Motor neuron (in vitro differentiated cells): ENCODE measurements around the gene GABRB2. TPM values are rescaled to one million over a fixed set of nuclear protein-coding genes. Genes with fewer than 3 reads are reported as not detected.

Experiments used
- ATAC-seq, 8 experiments: fragments of 200-7000 bp; cut with Tn5 transposase; replicated peaks in 6 of 8; 2 replicates each; pipeline ENCODE4 v1.8.0; 2021; ENCODE audit warnings: mild to moderate bottlenecking in 8 of 8, moderate library complexity in 8 of 8
- H3K27ac ChIP-seq, 2 donors: fragments of 250-450 bp; sonication (Bioruptor Pico); 2 replicates each; pipeline ENCODE4 v1.9.0; 2021; ENCODE audit warnings: antibody characterized with exemption in 2 of 2, mild to moderate bottlenecking in 2 of 2, moderate library complexity in 1 of 2
- H3K4me1 ChIP-seq, 2 donors: fragments of 250-450 bp; sonication (Bioruptor Pico); replicated peaks in 1 of 2; 2 replicates each; pipeline ENCODE4 v1.6.1; 2021; ENCODE audit warnings: antibody characterized with exemption in 2 of 2, mild to moderate bottlenecking in 2 of 2, moderate library complexity in 1 of 2
- H3K4me3 ChIP-seq, 5 donors: fragments of 250-450 bp; sonication (Bioruptor Pico); 2 replicates each; pipeline ENCODE4 v1.9.0; 2021; ENCODE audit warnings: antibody characterized with exemption in 5 of 5, mild to moderate bottlenecking in 5 of 5, moderate library complexity in 4 of 5
- WGBS, 10 experiments: fragments of 450-650 bp; shearing (Covaris generic); methylation state at CpG; one replicate each; pipeline ENCODE4 v1.0.0; 2022; 5-methylcytosine and 5-hydroxymethylcytosine counted together
- in situ Hi-C, 9 experiments: fragments of 400-800 bp; cut with MboI; loops; one replicate each; pipeline ENCODE4 v1.15.0; 2021; ENCODE audit warnings: low sequenced_read_pairs in 9 of 9, low pct_unique_long_range_greater_than_20kb in 2 of 9; ENCODE audit not compliant: unreplicated experiment in 9 of 9
- total RNA-seq, 8 experiments: library from RNA; unstranded; fragments of 300-600 nt; gene quantifications; 2 replicates each; pipeline versions ENCODE4 v1.2.3 to v1.2.4, GENCODE V29; 2022

The GABRB2 gene
- total RNA-seq, 8 experiments from 2014 or later = 0.97 to 17.4 (median 7.8) TPM

GRCh38 chr5:161403996-161404395 is 142.5 kb downstream of the GABRB2 start:
- Histone ChIP-seq H3K4me1 (no peaks in the 10 kb centered on the region), H3K27ac (no peak overlapping the region), H3K4me3 (no peak overlapping the region)
- no peak for ATAC-seq
- WGBS, 10 experiments = 0 to 100% (median 87%) methylated on average over 1 of the region's 1 CpG; no CpG with 5 or more reads in 2 of the 10 experiments
- in situ Hi-C loops = no loop called here

- no peak for ATAC-seq
- Histone ChIP-seq H3K4me3 (no peak overlapping the region), H3K4me1 (no peaks in the 10 kb centered on the region), H3K27ac (no peak overlapping the region)
- in situ Hi-C loops = no loop called here
- WGBS, 10 experiments = 40 to 100% (median 100%) methylated on average over 1 to 2 of the region's 2 CpGs; no CpG with 5 or more reads in 3 of the 10 experiments
Measured at GRCh38 chr5:161403121-161403520, 143.4 kb downstream of the GABRB2 start.

GRCh38 chr5:161400583-161400982 is 145.9 kb downstream of the GABRB2 start:
- no peaks in the 10 kb centered on the region for H3K4me1 ChIP-seq
- 0 to 100% (median 73%) methylated on average over 1 to 4 of the region's 4 CpGs; no CpG with 5 or more reads in 2 of the 10 experiments for WGBS, 10 experiments
- H3K4me3 ChIP-seq = no peak overlapping the region
- in situ Hi-C loops = no loop called here
- ATAC-seq = no peak
- no peak overlapping the region for H3K27ac ChIP-seq

- Histone ChIP-seq H3K4me3 (no peak overlapping the region), H3K27ac (no peak overlapping the region), H3K4me1 (no peaks in the 10 kb centered on the region)
- 5 to 100% (median 89%) methylated on average over 1 to 6 of the region's 6 CpGs; no CpG with 5 or more reads in 1 of the 10 experiments for WGBS, 10 experiments
- in situ Hi-C loops = no loop called here
- ATAC-seq = no peak
Measured at GRCh38 chr5:161399996-161400562, 146.4 kb downstream of the GABRB2 start.

- in situ Hi-C loops = no loop called here
- no peak for ATAC-seq
Measured at GRCh38 chr5:161397448-161397847, 149.1 kb downstream of the GABRB2 start.

GRCh38 chr5:161396171-161396570 is 150.4 kb downstream of the GABRB2 start:
- in situ Hi-C loops = no loop called here
- 0 to 63% (median 40%) methylated on average over 1 to 3 of the region's 3 CpGs; no CpG with 5 or more reads in 1 of the 10 experiments for WGBS, 10 experiments

More at GRCh38 chr5:161397448-161397847, 149.1 kb downstream of the GABRB2 start:
- H3K4me3 ChIP-seq = no peak overlapping the region
- WGBS, 10 experiments = 6 to 97% (median 76%) methylated on average over 2 to 4 of the region's 4 CpGs
- H3K27ac ChIP-seq = no peak overlapping the region
- H3K4me1 ChIP-seq = no peaks in the 10 kb centered on the region

GRCh38 chr5:161391724-161392123 is 154.8 kb downstream of the GABRB2 start:
- Histone ChIP-seq H3K4me3 (no peak overlapping the region), H3K4me1 (no peaks in the 10 kb centered on the region), H3K27ac (no peak overlapping the region)
- in situ Hi-C loops = no loop called here
- no peak for ATAC-seq
- 0 to 100% (median 82%) methylated on average over 1 of the region's 1 CpG for WGBS, 10 experiments

More at GRCh38 chr5:161396171-161396570, 150.4 kb downstream of the GABRB2 start:
- Histone ChIP-seq H3K27ac (no peak overlapping the region), H3K4me1 (no peaks in the 10 kb centered on the region), H3K4me3 (no peak overlapping the region)
- no peak for ATAC-seq

GRCh38 chr5:161391016-161391415 is 155.5 kb downstream of the GABRB2 start:
- Histone ChIP-seq H3K27ac (no peak overlapping the region), H3K4me3 (no peak overlapping the region), H3K4me1 (peaks cover 0 to 2% of the 10 kb centered on the region in 2 donors)
- no peak for ATAC-seq
- 0 to 100% (median 80%) methylated on average over 1 of the region's 1 CpG; no CpG with 5 or more reads in 1 of the 10 experiments for WGBS, 10 experiments
- in situ Hi-C loops = no loop called here

- peaks cover 0 to 12% of the 10 kb centered on the region in 2 donors for H3K4me1 ChIP-seq
- in situ Hi-C loops = no loop called here
- no peak overlapping the region for H3K27ac ChIP-seq
- H3K4me3 ChIP-seq = no peak overlapping the region
- peak in 1 of 8 experiments; percentile 44 for ATAC-seq
- WGBS, 10 experiments = 50 to 100% (median 100%) methylated on average over 1 to 2 of the region's 2 CpGs; no CpG with 5 or more reads in 6 of the 10 experiments
Measured at GRCh38 chr5:161387121-161387520, 159.4 kb downstream of the GABRB2 start.

- WGBS, 10 experiments = 0 to 100% (median 44%) methylated on average over 1 to 4 of the region's 4 CpGs; no CpG with 5 or more reads in 2 of the 10 experiments
- Histone ChIP-seq H3K4me3 (no peak overlapping the region), H3K27ac (no peak overlapping the region), H3K4me1 (peaks cover 0 to 12% of the 10 kb centered on the region in 2 donors)
- in situ Hi-C loops = no loop called here
- peak in 6 of 8 experiments; percentile 32 to 93 (median 66) for ATAC-seq
Measured at GRCh38 chr5:161385027-161385426, 161.5 kb downstream of the GABRB2 start.

- peak in 1 of 8 experiments; percentile 69 for ATAC-seq
- Histone ChIP-seq H3K4me1 (peaks cover 0 to 12% of the 10 kb centered on the region in 2 donors), H3K27ac (no peak overlapping the region), H3K4me3 (no peak overlapping the region)
- in situ Hi-C loops = no loop called here
- 0 to 95% (median 72%) methylated on average over 1 to 5 of the region's 5 CpGs for WGBS, 10 experiments
Measured at GRCh38 chr5:161382685-161383084, 163.8 kb downstream of the GABRB2 start.

- no peak overlapping the region for H3K27ac ChIP-seq
- 0 to 75% (median 32%) methylated on average over 1 of the region's 1 CpG; no CpG with 5 or more reads in 2 of the 10 experiments for WGBS, 10 experiments
- in situ Hi-C loops = no loop called here
- no peak for ATAC-seq
- no peak overlapping the region for H3K4me3 ChIP-seq
- H3K4me1 ChIP-seq = peaks cover 0 to 5% of the 10 kb centered on the region in 2 donors
Measured at GRCh38 chr5:161380486-161380885, 166.0 kb downstream of the GABRB2 start.

GRCh38 chr5:161378701-161379100 is 167.8 kb downstream of the GABRB2 start:
- Histone ChIP-seq H3K27ac (no peak overlapping the region), H3K4me3 (no peak overlapping the region), H3K4me1 (peaks cover 0 to 2% of the 10 kb centered on the region in 2 donors)
- no peak for ATAC-seq
- 0 to 100% (median 100%) methylated on average over 1 of the region's 1 CpG; no CpG with 5 or more reads in 1 of the 10 experiments for WGBS, 10 experiments
- in situ Hi-C loops = no loop called here

- WGBS, 10 experiments = 22 to 100% (median 89%) methylated on average over 1 of the region's 1 CpG; no CpG with 5 or more reads in 1 of the 10 experiments
- no peak for ATAC-seq
- no peak overlapping the region for H3K27ac ChIP-seq
- in situ Hi-C loops = no loop called here
- no peak overlapping the region for H3K4me3 ChIP-seq
- H3K4me1 ChIP-seq = peaks cover 0 to 2% of the 10 kb centered on the region in 2 donors
Measured at GRCh38 chr5:161376034-161376433, 170.5 kb downstream of the GABRB2 start.
